Measurements from ENCODE around the gene TMEM100.
"Not testable (repeated sequence)": the region's sequence is repeated elsewhere in the genome, so short reads cannot be mapped to it uniquely, and the experiment has no call there.

TMEM100 gene

DNA sequence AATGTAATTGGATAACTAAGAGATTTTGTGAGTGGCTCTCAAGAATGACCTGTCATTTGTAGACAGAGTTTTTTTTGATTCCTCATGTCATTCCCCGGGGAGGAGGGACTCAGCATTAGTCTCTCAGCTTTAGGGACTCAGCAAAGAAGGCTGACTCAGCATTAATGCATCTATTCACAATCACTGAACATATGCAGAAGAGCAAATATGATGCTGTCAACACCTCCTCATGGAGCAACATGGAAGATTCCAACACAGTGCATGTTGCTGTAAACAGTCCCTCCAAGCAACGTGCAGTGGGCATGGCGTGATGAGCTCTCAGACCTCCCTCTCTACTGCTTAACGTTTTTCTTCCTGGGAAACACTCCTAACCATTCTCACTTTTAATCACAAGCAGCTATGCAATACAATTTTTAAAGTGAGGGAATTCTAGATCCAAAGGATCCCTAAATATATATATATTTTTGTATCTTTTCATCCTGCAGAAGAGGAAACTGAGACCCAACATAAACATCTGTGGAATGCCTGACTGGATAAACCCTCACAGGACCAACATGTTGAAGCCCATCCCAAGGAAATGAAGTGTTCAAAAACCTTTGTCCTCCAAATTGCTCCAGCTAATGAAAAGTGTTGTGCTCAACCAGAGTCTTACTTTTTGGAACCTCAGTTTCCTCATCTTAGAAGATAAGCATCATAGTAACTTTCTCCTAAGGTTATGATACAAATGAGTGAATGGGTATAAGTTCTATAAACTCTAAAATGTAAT lies 38.9 kb downstream of the TMEM100 start:
- DNase-seq = no peak

DNA sequence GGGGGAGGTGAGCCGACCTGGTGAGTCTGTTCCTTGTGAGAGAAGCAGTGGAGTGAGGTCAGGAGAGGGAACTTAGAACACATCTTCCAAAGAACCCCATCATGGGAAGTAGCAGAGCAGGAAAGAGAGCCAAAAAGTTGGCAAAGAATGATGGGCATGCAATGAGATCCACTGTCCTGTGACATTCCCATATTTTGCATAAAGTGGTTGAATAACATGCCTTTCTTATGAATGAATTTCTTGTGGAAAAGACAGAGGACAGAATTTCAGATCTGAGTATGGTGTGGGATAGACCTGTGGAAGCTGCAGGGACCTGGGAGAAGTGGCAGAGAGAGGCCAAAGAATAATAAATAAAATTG lies 41.3 kb downstream of the TMEM100 start:
- no peak for DNase-seq

DNA sequence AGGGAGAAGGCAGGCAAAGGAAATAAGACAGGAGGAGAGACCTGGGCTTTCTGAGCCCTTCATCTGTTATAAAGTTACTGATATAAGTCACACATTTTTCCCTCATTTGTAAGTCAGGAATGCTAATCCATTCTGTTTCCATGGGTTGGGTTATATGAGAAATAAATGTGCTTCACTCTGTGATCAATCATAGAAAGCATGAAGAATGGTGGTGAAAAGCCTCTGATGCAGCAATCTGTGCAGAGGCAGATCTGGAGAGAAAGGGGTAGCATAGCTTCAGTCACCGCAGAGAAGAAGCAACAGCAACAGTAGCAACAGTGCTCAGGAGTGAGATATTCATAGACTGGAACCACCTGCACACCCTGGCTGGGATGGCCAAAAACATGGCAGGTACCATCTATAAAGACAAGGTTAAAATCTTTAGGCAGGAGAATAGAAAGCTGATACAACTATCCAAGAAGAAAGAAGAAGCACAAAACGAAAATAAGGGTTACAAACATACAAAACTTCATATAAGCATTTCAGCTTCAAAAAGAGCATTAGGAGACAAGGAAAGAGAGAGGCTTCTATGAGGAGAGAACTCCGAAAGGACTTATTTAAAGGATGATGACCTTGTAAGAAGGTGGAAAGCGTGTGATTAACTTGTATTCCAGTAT lies 41.9 kb downstream of the TMEM100 start:
- no peak for DNase-seq

DNA sequence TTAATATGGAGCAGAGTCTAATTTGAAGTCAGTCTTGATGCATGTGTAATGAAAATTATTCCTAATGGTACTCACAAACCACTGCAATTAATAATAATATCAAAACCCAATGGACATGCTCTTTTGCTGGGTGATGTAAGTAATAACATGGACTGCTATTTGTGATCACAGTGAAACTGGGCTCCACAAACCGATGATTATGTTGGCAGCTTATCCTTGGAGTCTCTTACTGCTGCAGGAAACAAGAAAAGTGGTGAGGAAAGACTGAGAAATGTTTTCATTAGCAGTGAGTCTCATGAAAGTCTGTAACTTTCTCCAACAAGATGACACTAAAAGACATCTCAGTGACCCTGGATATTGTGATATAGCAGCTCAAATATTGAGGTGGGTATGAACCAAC lies 45.2 kb downstream of the TMEM100 start:
- no peak for DNase-seq

DNA sequence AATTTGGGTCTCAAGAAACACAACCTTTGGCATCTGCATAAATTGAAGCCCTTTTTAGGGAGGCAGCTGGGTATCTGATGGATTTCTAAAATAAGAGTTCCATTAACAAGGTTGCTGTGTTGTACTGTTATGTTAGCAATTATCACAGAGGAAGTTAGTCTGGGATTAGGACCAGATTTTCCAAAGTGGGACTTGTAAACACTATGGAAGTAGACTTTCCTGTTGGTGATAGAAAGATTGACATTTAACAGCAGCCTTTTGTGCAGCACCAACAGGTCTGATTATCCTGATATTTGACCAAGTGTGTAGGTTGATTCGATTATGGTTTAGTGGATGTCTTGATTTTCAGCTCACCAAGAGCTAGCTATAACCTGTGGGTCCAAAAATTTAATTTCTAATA lies 46.4 kb downstream of the TMEM100 start:
- no peak for DNase-seq

DNA sequence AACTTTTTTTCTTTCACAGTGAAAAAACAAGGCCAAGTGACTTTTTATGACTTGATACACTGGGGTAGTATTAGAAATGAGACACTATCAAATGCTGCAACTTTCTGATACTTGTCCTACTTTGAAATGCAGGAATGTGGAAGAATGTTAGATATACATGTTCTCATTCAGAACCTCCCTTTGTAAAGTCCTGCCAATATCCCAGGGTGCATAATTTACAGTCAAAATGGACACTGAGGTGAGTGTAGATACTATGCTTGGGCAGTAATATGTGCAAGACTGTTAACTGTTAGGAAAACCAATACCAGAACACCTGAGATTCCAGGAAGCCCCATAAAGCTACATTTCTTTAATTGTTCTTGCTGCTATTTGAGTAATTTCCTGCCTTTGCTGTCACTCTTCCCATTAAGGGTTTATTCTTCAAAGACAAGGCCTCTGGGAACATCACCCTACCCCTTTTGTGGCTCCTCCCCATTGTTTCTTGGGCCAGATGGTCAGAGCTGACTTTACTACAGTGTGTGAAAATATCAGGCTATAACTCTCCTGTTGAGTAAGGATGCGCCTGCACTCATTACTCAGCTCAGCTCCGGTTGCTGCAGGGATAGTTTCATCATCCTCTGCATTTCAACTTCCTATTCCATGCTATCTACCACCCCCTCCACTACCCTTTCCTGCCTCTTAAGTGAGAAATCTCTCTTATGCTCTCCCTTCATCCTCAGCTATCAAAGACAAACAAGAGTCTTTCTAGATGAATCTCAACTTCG lies 48.7 kb downstream of the TMEM100 start:
- peak in 1 of 2 donors; percentile 51 for DNase-seq

DNA sequence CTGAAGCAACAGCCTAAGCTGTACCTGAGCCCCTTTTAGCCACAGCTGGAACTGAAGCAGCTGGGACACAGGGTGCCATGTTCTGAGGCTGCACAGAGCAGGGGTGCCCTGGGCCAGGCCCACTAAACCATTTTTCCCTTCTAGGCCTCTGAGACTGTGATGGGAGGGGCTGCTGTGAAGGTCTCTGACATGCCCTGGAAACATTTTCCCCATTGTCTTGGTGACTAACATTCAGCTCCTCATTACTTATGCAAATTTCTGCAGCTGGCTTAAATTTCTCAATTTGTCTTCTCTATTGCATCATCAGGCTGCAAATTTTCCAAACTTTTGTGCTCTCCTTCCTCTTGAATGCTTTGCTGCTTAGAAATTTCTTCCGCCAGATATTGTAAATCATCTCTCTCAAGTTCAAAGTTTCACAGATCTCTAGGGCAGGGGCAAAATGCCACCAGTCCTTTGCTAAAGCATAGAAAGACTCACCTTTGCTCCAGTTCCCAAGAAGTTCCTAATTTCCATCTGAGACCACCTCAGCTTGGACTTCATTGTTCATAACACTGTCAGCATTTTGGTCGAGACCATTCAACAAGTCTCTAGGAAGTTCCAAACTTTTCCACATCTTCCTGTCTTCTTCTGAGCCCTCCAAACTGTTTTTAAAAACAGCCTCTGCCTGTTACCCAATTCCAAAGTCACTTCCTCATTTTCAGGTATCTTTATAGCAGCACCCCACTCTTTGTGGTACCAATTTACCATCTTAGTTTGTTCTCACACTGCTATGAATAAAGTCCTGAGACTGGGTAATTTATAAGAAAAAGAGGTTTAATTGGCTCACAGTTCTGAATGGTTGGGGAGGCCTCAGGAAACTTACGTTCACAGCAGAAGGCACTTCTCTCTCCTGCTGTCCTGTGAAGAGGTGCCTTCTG lies 49.8 kb downstream of the TMEM100 start:
- peak in 1 of 2 donors; percentile 33 for DNase-seq

DNA sequence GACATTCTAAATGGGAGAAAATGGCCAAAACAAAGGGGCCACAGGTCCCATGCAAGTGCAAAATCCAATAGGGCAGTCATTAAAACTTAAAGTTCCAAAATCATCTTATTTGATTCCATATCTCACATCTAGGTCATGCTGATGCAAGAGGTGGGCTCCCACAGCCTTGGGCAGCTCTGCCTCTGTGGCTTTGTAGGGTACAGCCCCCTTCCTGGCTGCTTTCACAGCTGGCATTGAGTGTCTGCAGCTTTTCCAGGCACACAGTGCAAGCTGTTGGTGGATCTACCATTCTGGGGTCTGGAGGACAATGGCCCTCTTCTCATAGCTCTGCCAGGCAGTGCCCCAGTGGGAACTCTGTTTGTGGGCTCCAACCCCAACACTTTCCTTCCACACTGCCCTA lies 50.7 kb downstream of the TMEM100 start:
- not testable (repeated sequence) for DNase-seq

Measured in CD4-positive, alpha-beta T cell treated with Interleukin-4 for 1 hour (primary cell).